T-helper 1 cell treated with Interleukin-12 subunit alpha and Interleukin-12 subunit beta and Interleukin-4 antibody, amounts not matched to agents 30 μg/mL and 1 μg/mL, for 36 hours (primary cell): Measurements from ENCODE around the gene UPK2.
A peak's percentile ranks its signal among the peaks of the same experiment; 100 is the strongest.

Source experiments
- H3K27ac Mint-ChIP-seq: one replicate; pipeline ENCODE4 v1.8.0; 2021; ENCODE audit warnings: mild to moderate bottlenecking, mixed read lengths
- H3K27me3 Mint-ChIP-seq: one replicate; pipeline ENCODE4 v1.8.0; 2021; ENCODE audit warnings: low read depth, mixed read lengths
- H3K36me3 Mint-ChIP-seq: one replicate; pipeline ENCODE4 v1.8.0; 2021; ENCODE audit warnings: low read depth, mixed read lengths
- H3K4me1 Mint-ChIP-seq: one replicate; pipeline ENCODE4 v1.8.0; 2021; ENCODE audit warnings: low read depth, mixed read lengths
- H3K4me3 Mint-ChIP-seq: one replicate; pipeline ENCODE4 v1.8.0; 2021; ENCODE audit warnings: mild to moderate bottlenecking, moderate library complexity, mixed read lengths
- H3K9me3 Mint-ChIP-seq: one replicate; pipeline ENCODE4 v1.8.0; 2021; ENCODE audit warnings: mixed read lengths

UPK2 gene

GRCh38 chr11:118924591-118925585 lies 31.2 kb upstream of the UPK2 start:
- Mint-ChIP-seq H3K27me3 (no peaks in the 10 kb centered on the region), H3K27ac (peak overlapping the region; percentile 84), H3K4me1 (peaks cover 49% of the 10 kb centered on the region), H3K4me3 (peak overlapping the region; percentile 95), H3K9me3 (no peaks in the 10 kb centered on the region), H3K36me3 (peaks cover 12% of the 10 kb centered on the region)

- no peaks in the 10 kb centered on the region for H3K9me3 Mint-ChIP-seq
- peak overlapping the region; percentile 78 for H3K27ac Mint-ChIP-seq
- H3K4me3 Mint-ChIP-seq, result peak overlapping the region; percentile 96
- H3K4me1 Mint-ChIP-seq, result peaks cover 46% of the 10 kb centered on the region
- H3K36me3 Mint-ChIP-seq, result peaks cover 3% of the 10 kb centered on the region
- peaks cover 4% of the 10 kb centered on the region for H3K27me3 Mint-ChIP-seq
Measured at GRCh38 chr11:118927554-118928100, 28.5 kb upstream of the UPK2 start.

- H3K4me3 Mint-ChIP-seq, result peak overlapping the region; percentile 96
- H3K4me1 Mint-ChIP-seq, result peaks cover 43% of the 10 kb centered on the region
- peaks cover 3% of the 10 kb centered on the region for H3K36me3 Mint-ChIP-seq
- no peaks in the 10 kb centered on the region for H3K9me3 Mint-ChIP-seq
- peak overlapping the region; percentile 78 for H3K27ac Mint-ChIP-seq
- H3K27me3 Mint-ChIP-seq, result peaks cover 4% of the 10 kb centered on the region
Measured at GRCh38 chr11:118928101-118928869, 27.8 kb upstream of the UPK2 start.

DNA sequence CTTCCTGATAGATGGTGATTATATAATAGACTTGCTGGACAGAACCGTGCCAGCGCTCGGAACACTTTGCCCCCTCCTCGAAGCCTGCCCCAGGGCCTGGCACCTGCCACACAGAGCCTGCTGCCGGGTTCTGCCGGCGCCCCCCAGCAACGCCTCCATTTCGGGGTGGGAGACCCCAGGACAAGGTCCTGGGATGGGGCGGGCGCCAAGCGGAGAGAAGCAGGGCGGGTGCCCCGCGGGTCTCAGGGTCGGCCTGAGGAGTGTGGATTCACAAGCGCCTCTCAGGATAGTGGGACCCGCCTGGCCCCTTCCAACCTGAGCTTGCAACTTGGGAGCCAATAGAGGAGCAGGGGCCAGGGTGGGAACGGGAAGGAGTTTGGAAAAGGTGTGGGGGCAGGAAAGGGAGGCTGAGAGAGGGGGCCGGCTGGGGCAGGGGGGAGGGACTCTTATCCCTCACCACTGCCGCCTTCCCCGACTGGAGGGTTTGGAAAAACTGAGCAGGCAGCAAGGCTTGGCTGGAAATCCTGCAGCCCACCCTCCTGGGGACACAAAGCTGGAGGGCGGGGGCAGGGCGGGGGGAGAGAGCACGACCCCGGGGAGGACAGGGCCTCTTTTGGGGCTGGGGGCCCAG lies 27.1 kb upstream of the UPK2 start:
- Mint-ChIP-seq H3K36me3 (peaks cover 3% of the 10 kb centered on the region), H3K9me3 (no peaks in the 10 kb centered on the region), H3K27me3 (peaks cover 4% of the 10 kb centered on the region), H3K4me1 (peaks cover 38% of the 10 kb centered on the region), H3K4me3 (peak overlapping the region; percentile 96), H3K27ac (peak overlapping the region; percentile 78)

GRCh38 chr11:118929501-118930093 lies 26.5 kb upstream of the UPK2 start:
- H3K27ac Mint-ChIP-seq, result peak overlapping the region; percentile 93
- H3K9me3 Mint-ChIP-seq, result no peaks in the 10 kb centered on the region
- peak overlapping the region; percentile 84 for H3K4me3 Mint-ChIP-seq
- peaks cover 4% of the 10 kb centered on the region for H3K27me3 Mint-ChIP-seq
- H3K36me3 Mint-ChIP-seq, result no peaks in the 10 kb centered on the region
- H3K4me1 Mint-ChIP-seq, result peaks cover 32% of the 10 kb centered on the region

DNA sequence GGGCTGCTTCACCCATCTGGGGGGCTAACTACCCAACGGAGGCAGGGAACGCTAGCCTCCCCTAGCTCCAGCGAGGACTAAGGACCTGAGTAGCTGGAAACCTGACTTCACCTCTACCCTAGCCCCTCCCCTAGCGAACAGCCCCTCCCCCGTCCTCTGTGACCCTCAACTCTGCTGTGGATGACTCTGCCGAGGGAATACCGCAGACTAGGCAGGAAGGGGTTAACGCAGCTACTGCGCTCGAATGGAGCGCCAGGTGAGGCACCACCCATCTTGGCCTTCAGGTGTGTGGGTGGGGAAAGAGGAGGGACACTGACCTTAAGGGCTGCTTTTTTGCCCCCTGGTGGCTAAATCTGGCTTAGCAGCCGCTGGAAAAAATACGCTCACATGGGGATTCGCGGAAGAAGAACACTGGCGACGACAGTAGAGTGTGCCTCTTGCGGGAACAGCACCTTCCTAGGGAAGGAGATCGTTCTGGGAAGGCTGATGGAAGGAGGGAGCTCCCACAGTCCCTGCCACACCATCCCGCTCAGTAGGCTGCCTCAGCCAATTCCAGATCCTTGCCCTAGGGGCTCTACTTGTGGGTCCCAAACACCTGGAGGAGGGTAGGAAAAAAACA lies 25.9 kb upstream of the UPK2 start:
- Mint-ChIP-seq H3K36me3 (no peaks in the 10 kb centered on the region), H3K4me1 (peaks cover 32% of the 10 kb centered on the region), H3K27me3 (peaks cover 4% of the 10 kb centered on the region), H3K27ac (peak overlapping the region; percentile 93), H3K4me3 (peak overlapping the region; percentile 84), H3K9me3 (no peaks in the 10 kb centered on the region)

GRCh38 chr11:118931571-118931970 lies 24.5 kb upstream of the UPK2 start:
- Mint-ChIP-seq H3K9me3 (no peaks in the 10 kb centered on the region), H3K4me3 (no peak overlapping the region), H3K4me1 (peaks cover 27% of the 10 kb centered on the region), H3K27me3 (peaks cover 4% of the 10 kb centered on the region), H3K27ac (no peak overlapping the region), H3K36me3 (no peaks in the 10 kb centered on the region)

GRCh38 chr11:118933486-118933885 lies 22.6 kb upstream of the UPK2 start:
- peaks cover 5% of the 10 kb centered on the region for H3K27me3 Mint-ChIP-seq
- H3K4me1 Mint-ChIP-seq, result peaks cover 12% of the 10 kb centered on the region
- no peak overlapping the region for H3K4me3 Mint-ChIP-seq
- no peak overlapping the region for H3K27ac Mint-ChIP-seq
- H3K36me3 Mint-ChIP-seq, result no peaks in the 10 kb centered on the region
- no peaks in the 10 kb centered on the region for H3K9me3 Mint-ChIP-seq

DNA sequence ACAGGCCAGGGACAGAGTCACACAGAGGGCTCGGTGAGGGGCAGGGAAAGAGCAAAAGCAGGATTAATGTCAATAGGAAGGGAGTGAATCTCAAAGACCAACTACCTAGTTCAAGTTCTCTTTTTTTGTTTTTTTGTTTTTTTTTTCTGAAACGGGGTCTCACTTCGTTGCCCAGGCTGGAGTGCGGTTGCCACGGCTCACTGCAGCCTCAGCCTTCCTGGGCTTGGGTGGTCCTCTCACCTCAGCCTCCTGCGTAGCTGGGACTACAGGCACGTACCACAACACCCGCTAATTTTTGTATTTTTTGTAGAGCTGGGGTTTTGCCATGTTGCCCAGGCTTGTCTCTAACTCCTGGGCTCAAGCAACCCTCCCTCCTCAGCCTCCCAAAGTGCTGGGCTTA lies 20.7 kb upstream of the UPK2 start:
- Mint-ChIP-seq H3K9me3 (no peaks in the 10 kb centered on the region), H3K4me1 (peaks cover 20% of the 10 kb centered on the region), H3K27ac (no peak overlapping the region), H3K36me3 (no peaks in the 10 kb centered on the region), H3K27me3 (peaks cover 8% of the 10 kb centered on the region), H3K4me3 (no peak overlapping the region)

GRCh38 chr11:118938491-118939403 lies 17.4 kb upstream of the UPK2 start:
- no peaks in the 10 kb centered on the region for H3K36me3 Mint-ChIP-seq
- peaks cover 4% of the 10 kb centered on the region for H3K27me3 Mint-ChIP-seq
- H3K27ac Mint-ChIP-seq, result peak overlapping the region; percentile 45
- H3K4me1 Mint-ChIP-seq, result peaks cover 25% of the 10 kb centered on the region
- no peaks in the 10 kb centered on the region for H3K9me3 Mint-ChIP-seq
- peak overlapping the region; percentile 25 for H3K4me3 Mint-ChIP-seq

DNA sequence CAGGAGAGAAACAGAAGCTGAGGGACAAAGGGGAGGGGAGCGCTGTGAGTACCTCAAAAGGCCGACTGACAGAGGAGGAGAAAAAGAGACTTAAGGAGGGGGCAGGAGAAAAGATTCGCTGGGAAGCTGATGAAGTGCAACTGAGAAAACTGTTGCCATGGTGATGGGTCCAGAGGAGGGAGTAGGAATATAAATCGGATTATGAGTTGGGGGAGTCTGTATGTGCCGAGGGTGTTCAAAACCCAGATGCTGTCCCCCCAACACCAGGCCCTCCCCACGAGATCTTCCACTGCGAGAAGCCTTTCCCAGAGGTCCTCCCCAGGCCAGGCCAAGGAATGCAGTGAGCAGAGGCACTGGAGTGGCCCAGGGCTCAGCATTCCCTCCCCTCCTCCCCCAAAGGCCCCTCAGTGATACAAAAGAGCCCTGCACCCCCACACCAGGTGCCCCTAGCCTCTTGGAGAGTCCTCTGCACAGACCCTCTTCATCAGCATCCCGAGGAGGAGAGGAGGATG lies 16.6 kb upstream of the UPK2 start:
- H3K9me3 Mint-ChIP-seq, result no peaks in the 10 kb centered on the region
- H3K4me1 Mint-ChIP-seq, result peaks cover 25% of the 10 kb centered on the region
- no peaks in the 10 kb centered on the region for H3K36me3 Mint-ChIP-seq
- H3K4me3 Mint-ChIP-seq, result peak overlapping the region; percentile 25
- H3K27me3 Mint-ChIP-seq, result peaks cover 4% of the 10 kb centered on the region
- H3K27ac Mint-ChIP-seq, result peak overlapping the region; percentile 45

DNA sequence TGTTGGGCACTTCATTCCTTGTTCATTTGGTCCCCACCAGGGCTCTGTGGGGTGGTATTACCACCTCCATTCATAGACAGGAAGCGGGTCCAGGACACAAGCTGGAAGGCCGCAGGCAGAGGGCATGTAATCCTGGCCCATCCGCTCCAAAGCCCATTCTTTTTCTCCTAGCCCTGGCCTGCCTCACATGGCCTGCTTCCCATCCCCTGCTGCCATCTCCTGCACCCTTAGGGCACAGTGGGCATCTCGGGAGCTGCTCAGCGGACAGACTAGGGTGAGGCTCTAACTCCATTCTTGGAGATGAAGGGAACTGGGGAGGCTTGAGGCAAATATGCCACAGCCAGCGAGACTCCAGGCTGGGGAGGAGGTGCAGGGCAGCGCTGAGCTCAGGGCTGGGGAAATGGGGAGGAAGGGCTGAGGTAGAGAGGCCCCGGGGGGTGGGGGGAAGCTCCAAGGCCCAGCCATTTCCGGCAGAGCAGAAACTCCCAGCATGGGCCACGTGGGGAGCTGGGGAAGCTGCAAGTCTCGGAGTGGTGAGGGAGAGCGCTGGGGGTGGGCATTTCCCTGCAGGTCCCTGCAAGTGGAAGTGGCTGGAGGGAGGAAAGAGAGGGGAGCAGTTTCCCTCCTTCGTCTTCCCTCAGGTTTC lies 16.0 kb upstream of the UPK2 start:
- peaks cover 25% of the 10 kb centered on the region for H3K4me1 Mint-ChIP-seq
- no peak overlapping the region for H3K4me3 Mint-ChIP-seq
- H3K9me3 Mint-ChIP-seq, result no peaks in the 10 kb centered on the region
- peak overlapping the region; percentile 67 for H3K27ac Mint-ChIP-seq
- no peaks in the 10 kb centered on the region for H3K36me3 Mint-ChIP-seq
- peaks cover 4% of the 10 kb centered on the region for H3K27me3 Mint-ChIP-seq
